GM12872 (cell line): Measurements from ENCODE around the gene R3HDM2.

Experiments used
- CTCF ChIP-seq: IDR thresholded peaks from 3 replicates; pipeline ENCODE4 v1.5.1; 2011; ENCODE audit warnings: low read depth, mild to moderate bottlenecking, low read length, moderate library complexity; ENCODE audit not compliant: insufficient read depth

The R3HDM2 gene

GRCh38 chr12:57208631-57209282, 222.1 kb downstream of the R3HDM2 start:
- TF ChIP-seq CTCF: no peak

- no peak for TF ChIP-seq CTCF
These were observed 222.9 kb downstream of the R3HDM2 start for GRCh38 chr12:57207731-57208630.

- TF ChIP-seq CTCF: no peak
These were observed 224.9 kb downstream of the R3HDM2 start for GRCh38 chr12:57205931-57206330.

GRCh38 chr12:57205186-57205585, 225.7 kb downstream of the R3HDM2 start:
- TF ChIP-seq CTCF: no peak

- TF ChIP-seq CTCF: no peak
These were observed 226.4 kb downstream of the R3HDM2 start for GRCh38 chr12:57204454-57204853.

GRCh38 chr12:57203791-57204190, 227.1 kb downstream of the R3HDM2 start:
- TF ChIP-seq CTCF: no peak
